Hematopoietic multipotent progenitor cell treated with erythropoietin and hydrocortisone succinate and interleukin-3 and kit ligand, for 6 days (in vitro differentiated cells): ENCODE results near the gene NKX6-2.
"Not testable (repeated sequence)": the region's sequence is repeated elsewhere in the genome, so short reads cannot be mapped to it uniquely, and the experiment has no call there.

Source experiments
- DNase-seq: peaks from one replicate; pipeline ENCODE4 v3.0.0-alpha.2; 2015

NKX6-2 gene

DNA sequence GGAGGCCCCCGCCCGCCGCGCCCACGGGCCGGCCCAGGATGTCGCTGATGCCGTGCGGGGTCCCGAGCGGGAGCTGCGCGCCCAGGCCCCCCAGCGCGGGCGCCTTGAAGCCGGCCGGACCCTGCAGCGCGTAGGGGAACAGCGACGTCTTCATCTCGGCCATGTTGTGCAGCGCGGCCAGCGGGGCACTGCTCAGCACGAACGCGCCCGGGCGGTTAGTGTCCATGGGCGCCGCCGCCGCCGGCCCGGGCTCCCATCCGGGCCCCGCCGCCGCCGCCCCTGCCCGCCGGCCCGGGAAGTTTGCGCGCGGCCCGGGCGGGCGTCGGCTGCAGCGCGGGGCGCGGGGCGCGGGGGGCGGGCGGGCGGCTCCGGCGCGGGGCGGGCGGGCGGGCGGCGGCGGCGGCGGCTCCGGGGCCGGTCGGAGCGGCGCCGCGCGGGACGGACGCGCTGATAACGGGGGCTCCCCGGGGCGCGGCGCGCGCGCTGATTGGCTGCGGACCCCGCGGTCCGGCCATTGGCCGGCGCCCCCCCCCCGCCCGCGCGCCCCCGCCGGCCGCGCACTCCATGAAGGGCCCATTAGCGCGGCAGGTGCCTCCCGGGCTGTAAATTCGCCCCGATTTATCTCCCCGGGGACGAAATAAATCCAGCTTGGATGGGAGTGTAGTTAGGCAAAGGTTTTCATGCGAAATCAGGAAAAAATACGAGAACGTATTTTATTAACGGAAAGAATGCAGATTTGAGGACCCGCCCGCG lies at the start of gene NKX6-2:
Gene NKX6-2 (minus strand): TSS at position 425 of the 753 bp plus-strand sequence. CDS start 199 bp downstream, at position 226.
- no peak for DNase-seq

DNA sequence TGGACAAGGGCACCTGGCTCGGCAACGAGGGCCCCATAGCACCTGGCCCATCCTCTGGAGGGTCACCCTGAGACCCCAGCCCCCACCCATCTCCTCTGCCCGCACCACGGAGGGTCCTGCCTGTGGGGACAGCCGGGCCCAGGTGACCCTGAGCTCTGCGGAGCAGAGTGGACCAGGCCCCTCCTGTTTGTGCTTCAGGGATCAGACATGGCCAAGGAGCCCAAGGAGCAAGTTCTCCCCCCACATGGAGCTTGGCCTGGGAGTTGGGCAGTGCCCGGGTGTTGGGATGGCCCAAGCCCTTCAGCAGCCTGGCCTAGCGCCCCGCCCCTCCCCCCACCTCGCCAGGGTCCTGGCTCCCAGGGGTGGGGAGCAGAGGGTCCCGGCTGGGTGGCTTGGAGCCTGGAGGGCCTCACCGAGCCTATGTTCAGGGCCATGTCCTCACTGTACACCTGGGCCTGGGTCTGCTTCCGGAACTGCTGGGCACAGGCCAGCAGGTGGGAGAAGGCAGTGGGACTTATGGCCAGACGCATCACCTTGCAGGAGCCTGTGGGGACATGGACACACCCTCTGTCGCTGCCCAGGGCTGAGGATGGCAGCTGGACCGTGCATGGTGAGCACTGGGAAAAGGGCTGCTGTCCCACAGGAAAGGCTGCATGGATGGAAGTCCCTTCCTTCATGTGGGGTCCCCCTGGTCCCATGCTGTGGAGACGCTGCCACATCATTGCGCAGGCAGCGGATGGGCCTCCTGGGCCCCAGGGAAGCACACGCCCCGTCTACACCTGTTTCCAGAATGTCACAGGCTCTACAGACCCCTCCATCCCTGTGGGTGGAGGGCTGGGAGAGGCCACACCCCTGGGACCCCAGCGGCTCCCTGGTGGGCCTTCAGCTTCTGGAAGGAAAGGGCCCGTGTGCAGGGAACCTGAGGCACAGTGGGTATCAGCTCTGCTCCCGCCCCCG lies 49.2 kb upstream of the NKX6-2 start:
- DNase-seq = no peak

DNA sequence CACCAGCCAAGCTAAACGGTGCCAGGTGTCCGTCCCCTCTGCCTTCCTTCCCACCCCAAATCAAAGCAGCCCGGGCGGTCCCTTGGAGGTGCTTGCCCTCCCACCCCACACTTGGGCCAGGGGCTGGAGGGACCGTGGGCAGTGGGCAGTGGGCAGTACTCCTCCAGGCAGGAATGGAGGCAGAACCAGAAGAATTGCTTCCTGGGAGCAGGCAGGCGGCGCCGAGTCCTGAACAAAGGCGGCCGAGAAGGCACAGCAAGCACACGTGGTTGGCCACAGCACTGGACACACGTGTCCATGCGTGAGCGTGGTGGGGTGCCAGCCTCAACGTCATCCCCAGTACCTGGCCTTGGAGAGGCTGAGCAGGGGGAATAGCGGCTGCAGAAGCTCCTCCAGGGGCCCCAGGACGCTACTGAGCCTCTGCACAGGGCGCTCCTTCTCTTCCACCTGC lies 48.4 kb upstream of the NKX6-2 start:
- DNase-seq = no peak

DNA sequence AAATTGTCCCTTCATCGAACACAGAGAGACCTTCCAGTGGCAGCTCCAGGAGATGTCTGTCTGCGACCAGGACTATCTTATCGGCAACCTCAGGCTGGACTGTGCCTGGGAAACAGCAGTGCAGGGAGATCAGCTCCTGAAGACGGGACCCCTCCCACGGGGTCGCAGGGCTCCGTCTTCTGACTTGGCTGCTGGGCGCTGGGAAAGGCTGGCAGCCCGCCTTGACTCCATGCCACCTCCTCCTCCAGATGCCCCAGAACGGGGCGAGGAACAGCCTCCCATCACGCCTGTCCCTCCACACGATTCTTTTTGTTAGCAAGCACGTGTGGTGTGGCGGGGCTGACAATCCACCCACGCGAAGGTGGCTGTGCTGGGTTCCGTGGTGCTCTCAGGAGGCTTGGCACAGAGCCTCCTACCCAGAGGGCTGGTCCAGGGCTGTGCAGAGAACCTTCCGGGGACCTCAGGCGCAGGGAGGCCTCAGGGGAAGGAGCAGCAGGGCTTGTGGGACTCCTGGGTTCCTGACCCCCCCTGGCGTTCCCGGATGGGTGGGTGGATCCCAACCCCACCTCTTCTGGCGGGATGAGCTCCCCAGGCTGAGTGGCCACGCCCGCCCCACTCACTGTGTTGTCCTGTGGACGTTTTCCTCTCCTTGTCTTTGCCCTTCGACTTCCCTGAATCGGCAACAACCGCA lies 47.6 kb upstream of the NKX6-2 start:
- DNase-seq = no peak

DNA sequence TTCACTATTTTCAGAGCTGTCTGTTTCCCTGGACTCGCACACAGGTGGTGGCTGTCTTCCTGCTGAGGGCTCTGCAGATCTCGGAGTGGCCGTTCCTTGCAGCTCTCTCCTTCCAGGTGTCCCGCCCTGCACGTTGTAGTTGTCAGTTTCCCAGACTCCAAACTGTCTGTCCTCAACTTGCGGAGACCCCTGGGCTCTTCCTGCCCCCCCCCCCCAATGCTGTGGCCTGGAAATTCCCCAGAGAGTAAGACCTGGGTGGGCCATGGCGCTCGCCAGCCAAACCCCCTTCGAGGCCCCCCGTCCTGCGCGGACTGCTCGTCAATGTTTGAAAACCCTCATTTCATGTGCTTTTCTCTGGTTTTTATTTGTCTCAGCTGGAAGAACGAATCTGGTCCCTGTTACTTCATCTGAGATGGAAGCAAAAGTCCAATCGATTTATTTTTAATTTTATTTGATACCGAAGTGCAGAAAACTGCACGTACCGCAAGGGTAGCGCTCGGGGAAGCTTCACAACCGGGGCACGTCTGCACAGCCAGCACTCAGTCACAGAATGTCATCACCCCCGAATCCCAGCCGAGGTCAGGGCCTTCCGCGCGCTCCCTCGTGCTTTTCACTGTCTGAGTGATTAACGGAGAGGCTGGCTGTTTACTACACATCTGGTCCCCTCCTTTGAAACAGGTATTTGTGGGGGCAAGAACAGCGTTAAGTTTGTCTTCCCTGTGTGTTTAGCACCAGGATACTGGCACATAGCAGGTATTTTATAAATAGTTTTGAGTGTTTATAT lies 46.4 kb upstream of the NKX6-2 start:
- no peak for DNase-seq

DNA sequence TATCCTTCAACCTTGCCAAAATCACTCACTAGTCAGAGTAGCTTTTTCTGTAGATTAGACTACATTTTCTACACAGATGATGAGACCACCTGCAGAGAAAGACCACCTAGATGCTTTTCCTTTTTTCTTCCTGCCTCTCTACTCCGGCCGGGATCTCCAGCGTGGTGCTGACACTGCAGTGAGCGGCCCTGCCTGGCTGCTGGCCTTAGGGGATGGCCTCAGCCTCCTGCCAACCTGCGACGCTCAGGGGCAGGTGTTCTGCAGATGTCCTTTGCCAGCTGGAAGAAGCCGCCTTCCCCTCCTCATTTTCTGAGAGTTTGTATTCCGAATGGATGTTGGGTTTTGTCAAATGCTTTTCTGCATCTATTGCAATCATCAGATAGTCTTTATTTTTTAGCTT lies 43.5 kb upstream of the NKX6-2 start:
- no peak for DNase-seq

DNA sequence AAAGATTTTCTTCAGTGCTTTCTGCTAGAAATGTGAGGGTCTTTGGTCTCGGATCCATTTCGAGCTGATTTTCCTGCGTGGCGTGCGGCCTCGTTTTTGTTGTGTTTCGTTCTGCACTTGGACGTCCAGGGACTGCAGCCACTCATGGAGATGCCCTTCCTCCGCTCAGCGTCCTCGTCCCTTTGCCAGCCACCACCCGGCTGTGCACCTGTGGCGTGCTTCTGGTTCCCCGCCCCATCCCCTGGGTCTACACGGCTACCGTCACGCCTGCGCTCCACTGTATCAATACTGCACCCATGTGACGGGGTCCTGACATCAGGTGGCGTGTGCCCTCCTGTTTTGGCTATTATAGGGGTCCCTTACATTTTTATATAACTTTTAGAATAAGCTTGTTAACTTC lies 42.7 kb upstream of the NKX6-2 start:
- no peak for DNase-seq

DNA sequence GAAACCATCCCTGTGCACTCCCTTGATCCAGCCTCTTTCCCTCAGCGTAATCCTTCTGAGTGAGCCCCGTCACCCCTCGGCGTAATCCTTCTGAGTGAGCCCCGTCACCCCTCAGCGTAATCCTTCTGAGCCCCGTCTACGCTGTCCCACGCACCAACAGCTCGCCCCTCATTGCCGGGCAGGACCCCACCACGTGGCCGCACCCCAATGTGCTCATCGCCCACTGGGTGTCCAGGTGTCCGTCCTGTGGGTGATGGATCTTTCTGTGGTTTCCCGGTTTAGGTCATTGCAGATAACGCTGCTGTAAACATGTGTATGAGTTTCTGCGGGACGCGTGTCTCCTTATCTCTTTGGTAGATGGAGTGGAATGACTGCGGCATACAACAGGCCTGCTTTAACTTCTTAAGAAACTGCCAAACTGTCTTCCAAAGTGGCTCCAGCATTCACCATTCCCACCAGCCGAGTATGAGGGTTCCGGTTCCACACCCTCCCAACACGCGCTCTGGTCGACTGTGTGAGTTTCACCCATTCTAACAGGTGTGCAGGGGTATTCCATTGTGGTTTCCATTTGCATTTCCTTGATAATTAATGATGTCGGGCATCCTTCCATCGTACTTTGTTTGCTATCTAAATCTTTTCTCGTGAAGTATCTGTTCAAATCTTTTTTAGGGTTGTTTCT lies 42.1 kb upstream of the NKX6-2 start:
- no peak for DNase-seq

DNA sequence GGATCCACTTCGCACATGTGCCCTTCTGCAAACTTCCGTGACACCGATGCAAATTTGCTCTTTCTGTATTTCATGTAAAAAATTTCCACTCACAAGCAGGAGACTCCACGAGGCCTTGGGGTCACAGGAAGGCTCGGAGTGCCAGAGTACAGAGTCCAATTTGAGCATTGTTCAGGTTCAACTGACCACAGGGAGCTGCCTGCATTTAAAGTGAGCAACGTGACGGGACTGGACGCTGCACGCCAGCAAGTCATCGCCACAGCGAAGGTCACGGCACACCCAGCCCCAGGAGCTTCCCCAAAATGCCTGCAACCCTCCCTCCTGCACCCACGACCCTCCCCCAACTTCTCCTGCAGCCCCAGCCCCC lies 41.5 kb upstream of the NKX6-2 start:
- DNase-seq = no peak

DNA sequence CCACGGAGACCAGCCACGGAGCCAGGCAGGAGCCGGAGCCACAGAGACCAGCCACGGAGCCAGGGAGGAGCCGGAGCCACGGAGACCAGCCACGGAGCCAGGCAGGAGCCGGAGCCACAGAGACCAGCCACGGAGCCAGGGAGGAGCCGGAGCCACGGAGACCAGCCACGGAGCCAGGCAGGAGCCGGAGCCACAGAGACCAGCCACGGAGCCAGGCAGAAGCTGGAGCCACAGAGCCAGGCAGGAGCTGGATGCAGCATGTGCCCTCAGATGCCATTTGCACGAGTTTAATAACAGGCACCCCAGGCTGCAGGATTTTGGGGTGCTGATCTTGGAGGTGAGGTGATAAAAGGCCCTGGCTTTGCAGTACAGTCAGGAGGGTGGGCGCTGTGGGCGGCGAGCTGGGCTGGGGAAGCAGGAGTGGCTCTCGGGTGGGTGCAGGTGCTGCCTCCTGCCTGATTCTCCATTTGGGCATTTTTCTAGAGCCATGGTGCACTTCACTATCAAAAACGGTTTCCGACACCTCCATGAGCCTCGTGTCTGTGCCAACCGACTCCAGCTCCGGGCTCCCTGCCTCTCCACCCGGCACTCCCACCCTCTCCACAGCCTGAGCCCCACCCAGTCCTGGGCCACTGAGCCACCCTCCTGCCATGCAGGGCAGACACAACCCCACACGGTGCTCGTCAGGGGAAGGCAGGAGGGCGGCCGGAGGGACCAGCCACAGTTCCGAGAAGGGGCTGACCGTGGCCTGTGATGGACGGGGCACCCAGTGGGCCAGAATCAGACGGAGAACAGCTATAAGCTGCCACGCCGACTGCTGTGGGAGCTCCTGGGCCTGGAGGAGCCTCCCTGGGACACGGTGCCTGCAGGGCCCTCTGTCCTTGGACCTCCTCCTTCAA lies 40.8 kb upstream of the NKX6-2 start:
- no peak for DNase-seq

DNA sequence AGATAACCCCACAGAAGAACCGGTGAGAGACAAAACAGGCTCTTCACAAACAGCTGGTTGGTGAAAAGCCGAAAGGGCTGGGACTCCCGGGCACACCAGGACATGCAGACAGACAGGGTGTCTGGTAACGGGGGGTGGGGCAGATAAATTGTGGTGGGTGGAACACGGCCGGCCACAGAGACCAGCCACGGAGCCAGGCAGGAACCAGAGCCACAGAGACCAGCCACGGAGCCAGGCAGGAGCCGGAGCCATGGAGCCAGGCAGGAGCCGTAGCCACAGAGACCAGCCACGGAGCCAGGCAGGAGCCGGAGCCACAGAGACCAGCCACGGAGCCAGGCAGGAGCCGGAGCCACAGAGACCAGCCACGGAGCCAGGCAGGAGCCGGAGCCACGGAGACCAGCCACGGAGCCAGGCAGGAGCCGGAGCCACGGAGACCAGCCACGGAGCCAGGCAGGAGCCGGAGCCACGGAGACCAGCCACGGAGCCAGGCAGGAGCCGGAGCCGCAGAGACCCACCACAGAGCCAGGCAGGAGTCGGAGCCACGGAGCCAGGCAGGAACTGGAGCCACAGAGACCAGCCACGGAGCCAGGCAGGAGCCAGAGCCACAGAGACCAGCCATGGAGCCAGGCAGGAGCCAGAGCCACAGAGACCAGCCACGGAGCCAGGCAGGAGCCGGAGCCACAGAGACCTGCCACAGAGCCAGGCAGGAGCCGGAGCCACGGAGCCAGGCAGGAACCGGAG lies 40.0 kb upstream of the NKX6-2 start:
- DNase-seq = not testable (repeated sequence)

DNA sequence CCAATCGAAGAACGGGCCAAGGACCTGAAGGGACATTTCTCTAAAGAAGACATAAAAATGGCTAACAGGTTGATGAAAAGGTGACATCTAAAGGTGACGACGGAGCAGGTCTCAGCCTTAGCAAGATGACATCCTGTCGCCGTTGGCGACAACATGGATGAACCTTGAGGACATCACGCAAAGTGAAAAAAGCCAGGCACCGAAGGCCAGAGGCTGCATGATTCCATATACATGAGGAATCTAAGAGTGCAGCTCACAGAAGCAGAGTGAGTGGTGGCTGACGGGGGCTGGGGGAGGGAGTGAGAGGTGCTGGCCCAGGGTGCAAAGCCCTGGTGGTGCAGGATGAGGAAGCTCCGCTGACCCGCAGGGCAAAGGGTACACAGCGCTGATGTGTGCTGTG lies 34.1 kb upstream of the NKX6-2 start:
- DNase-seq = no peak

DNA sequence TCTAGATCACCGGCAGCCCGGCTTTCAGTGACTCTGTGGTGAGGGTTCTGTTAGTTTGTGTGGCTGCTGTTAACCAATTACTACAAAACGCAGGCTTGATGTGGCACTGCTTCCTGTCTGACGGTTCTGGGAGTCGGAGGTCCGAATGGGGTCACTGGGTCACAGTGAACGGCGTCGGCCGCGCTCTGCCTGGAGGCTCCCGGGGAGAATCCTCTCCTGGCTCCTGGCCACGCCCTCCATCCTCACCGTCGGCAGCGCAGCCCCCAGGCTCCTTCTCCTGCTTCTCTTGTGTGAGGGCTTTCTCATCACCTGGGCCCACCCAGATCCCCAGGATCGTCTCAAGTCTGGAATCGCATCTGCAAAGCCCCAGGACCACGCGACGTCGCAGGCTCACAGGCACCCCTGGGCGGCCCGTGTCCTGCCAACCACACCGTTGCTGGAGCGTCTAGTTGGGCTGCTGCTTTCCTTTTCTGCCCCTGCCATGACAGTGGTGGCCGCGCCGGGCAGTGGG lies 31.8 kb upstream of the NKX6-2 start:
- no peak for DNase-seq

DNA sequence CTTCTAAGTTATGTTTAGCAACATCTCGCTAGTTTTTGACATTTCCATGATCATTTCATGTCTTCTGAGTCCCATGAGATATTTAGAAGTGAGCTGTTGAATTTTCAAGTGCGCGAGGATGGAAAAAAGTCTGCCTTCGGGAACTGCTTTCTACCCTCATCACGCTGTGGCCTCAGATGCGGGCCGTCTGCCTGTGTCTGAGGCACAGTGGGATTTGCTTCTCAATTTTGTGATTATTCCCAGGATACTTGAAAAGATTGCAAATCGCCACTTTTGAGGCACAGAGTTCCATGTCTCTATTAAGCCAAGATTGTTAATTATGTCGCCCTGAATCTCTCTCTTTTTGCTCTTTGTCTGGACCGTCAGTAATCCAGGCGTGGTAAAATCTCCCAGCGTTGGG lies 30.8 kb upstream of the NKX6-2 start:
- no peak for DNase-seq

DNA sequence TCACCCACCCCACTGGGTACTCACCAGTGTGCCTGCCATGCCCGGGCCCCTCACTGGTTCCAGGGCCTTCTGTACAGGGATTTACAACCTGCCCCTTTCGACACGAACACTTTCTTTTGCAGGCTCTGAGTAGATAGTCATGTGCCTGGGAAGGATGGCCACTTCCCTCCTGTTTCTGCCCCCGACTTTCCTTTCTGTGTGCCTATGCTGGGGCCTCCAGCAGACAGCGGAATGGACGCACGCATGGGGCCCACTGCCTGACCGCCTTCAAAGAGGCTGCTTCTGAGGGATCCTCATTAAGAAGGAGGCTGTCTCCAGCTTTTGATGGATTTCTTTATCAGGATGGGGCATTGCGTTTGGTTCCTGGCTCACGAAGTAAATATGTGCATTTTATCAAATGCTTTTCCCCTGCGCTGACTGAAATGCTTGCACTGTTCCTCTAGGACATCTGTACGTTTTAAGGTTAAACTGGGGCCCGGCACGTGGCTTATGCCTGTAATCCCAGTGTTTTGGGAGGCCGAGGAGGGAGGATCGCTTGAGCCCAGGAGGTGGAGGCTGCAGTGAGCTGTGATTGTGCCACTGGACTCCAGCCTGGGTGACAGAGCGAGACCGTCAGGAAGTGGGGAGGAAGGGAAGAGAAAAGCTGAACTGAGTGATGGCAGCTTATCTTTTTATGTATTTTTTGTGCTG lies 29.4 kb upstream of the NKX6-2 start:
- DNase-seq = no peak

DNA sequence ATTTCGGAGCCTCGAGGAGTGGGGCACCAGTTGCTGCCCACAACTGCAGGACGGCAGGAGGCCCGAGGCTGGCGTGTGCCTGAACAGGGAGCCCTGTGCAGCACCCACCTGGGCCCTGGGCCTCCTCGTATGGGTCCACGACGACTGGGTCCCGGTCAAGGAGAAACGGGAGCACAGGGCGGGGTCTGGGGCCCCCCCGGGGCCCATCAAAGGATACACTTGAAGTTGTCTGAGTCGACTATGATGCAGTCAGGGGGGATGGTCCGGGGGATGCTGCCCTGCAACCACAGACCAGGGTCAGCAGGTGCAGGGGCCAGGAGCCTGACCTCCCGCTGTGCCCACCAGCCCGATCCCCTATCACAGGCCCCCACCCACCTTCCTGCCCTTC lies 28.5 kb upstream of the NKX6-2 start:
- no peak for DNase-seq

DNA sequence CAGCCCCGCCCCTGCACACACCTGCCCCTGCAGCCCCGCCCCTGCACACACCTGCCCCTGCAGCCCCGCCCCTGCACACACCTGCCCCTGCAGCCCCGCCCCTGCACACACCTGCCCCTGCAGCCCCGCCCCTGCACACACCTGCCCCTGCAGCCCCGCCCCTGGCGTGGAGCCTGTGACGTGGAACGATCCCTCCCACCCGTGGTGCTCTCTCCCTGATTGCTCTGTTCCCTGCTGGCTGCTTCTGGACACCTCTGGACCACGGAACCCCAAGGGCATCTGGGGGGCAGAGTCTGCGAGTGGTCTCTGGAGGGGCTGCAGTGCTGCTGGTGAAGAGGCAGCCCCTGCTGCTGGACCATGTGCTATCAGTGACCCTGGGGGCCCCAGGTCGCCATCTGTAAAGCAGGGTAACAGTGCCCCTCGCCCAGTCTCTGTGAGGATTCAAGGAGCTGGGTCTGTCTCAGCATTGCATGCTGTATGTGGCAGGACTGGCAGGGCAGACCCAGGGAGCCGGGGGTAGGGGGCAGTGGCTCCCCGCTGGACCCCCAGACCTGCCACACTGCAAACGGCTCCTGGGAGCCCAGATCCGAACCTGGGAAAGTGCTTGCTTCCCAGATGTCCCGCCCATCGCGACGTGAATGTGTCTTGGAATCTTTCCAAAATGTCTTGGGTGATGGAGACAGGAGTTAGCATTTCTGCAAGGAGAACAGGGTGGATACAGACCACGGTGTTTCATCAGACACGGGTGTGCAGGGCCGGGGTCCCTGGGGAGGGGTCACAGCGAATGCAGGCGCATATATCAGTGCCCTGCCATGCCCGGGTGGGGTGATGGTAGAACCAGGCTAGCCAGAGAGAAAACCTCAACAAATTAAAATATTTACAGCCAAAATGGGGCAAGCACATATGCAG lies 27.9 kb upstream of the NKX6-2 start:
- DNase-seq = no peak

DNA sequence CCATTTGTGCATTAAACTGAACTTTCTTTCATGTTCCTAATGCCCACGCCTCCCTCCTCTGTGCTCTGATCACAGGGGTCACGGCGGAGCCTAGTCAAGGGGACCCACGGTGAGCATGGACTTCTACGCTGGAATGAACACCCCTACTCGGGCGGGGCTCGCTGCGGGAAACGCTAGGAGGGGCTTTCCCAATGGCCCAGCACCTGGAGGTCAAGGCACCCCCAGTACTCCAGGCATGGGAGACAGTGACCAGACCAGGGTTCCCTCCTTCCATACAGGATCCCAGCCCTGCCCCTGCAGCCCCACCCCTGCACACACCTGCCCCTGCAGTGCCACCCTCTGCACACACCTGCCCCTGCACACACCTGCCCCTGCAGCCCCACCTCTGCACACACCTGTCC lies 27.1 kb upstream of the NKX6-2 start:
- DNase-seq = no peak
